ENCODE measurements around the gene CLTA. TPM values are rescaled to one million over a fixed set of nuclear protein-coding genes. Genes with fewer than 3 reads are reported as not detected.

The CLTA gene
- total RNA-seq, 2 donors from 2014 or later: 221 to 240 TPM

DNA sequence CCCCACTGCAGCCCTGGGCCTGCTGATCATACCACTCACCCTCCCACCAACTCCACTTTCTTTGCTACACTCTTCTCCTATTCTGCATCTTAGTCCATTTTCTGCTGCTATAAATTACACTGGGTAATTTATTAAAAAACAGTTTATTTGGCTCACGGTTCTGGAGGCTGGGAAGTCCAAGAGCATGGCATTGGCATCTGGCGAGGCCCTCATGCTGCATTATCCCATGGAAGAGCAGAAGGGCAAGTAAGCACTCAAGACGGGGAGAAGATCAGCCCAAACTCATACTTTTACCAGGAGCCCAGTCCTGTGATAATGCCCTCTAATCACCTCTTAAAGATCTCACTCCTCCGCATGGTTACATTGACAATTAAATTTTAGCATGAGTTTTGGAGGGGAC lies 44.8 kb upstream of the CLTA start:
- no peaks in the 10 kb centered on the region for H3K4me1 ChIP-seq (ENCODE audit: control insufficient read depth, insufficient read depth, low read length)
- no peak overlapping the region for H3K4me3 ChIP-seq (ENCODE audit: low read length)
- no peak for DNase-seq
- no peak overlapping the region for H3K27ac Mint-ChIP-seq
- H3K36me3 Mint-ChIP-seq (ENCODE audit: low read depth): peaks cover 48% of the 10 kb centered on the region
- peaks cover 18% of the 10 kb centered on the region for H3K9me3 ChIP-seq (ENCODE audit: control insufficient read depth, low read length)
- H3K36me3 ChIP-seq (ENCODE audit: control insufficient read depth, insufficient read depth, low read length): peaks cover 66% of the 10 kb centered on the region
- peaks cover 2% of the 10 kb centered on the region for H3K27me3 Mint-ChIP-seq (ENCODE audit: insufficient read depth)
- peaks cover 11% of the 10 kb centered on the region for H3K4me1 Mint-ChIP-seq
- no peak overlapping the region for H3K4me3 Mint-ChIP-seq
- WGBS, 2 experiments (ENCODE audit: insufficient coverage in 1 of 2, insufficient read length in 1 of 2): 88 to 100% methylated on average over 1 to 4 of the region's 4 CpGs
- TF ChIP-seq, protein P1, sequence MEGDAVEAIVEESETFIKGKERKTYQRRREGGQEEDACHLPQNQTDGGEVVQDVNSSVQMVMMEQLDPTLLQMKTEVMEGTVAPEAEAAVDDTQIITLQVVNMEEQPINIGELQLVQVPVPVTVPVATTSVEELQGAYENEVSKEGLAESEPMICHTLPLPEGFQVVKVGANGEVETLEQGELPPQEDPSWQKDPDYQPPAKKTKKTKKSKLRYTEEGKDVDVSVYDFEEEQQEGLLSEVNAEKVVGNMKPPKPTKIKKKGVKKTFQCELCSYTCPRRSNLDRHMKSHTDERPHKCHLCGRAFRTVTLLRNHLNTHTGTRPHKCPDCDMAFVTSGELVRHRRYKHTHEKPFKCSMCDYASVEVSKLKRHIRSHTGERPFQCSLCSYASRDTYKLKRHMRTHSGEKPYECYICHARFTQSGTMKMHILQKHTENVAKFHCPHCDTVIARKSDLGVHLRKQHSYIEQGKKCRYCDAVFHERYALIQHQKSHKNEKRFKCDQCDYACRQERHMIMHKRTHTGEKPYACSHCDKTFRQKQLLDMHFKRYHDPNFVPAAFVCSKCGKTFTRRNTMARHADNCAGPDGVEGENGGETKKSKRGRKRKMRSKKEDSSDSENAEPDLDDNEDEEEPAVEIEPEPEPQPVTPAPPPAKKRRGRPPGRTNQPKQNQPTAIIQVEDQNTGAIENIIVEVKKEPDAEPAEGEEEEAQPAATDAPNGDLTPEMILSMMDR (conservative IDR thresholded peaks at IDR 0.05): no peak
- H3K9ac ChIP-seq (ENCODE audit: extremely low read depth, low read length, poor library complexity, severe bottlenecking): no peak overlapping the region
- H3K9me3 Mint-ChIP-seq: peaks cover 12% of the 10 kb centered on the region
- no peaks in the 10 kb centered on the region for H3K27me3 ChIP-seq (ENCODE audit: control insufficient read depth, insufficient read depth, low read length, poor library complexity, severe bottlenecking)
- H3K27ac ChIP-seq (ENCODE audit: low read depth, low read length): no peak overlapping the region

- WGBS, 2 experiments (ENCODE audit: insufficient coverage in 1 of 2, insufficient read length in 1 of 2): 92 to 93% methylated on average over 8 to 10 of the region's 10 CpGs
- Mint-ChIP-seq H3K27ac (no peak overlapping the region), H3K4me3 (no peak overlapping the region)
Measured at GRCh38 chr9:36146651-36147050, 44.1 kb upstream of the CLTA start.

GRCh38 chr9:36147441-36148175 lies 43.1 kb upstream of the CLTA start:
- Mint-ChIP-seq H3K4me1 (peaks cover 1% of the 10 kb centered on the region), H3K27me3 (ENCODE audit: insufficient read depth) (peaks cover 2% of the 10 kb centered on the region), H3K4me3 (no peak overlapping the region), H3K36me3 (ENCODE audit: low read depth) (peaks cover 59% of the 10 kb centered on the region), H3K9me3 (peaks cover 12% of the 10 kb centered on the region), H3K27ac (no peak overlapping the region)
- Histone ChIP-seq H3K9me3 (ENCODE audit: control insufficient read depth, low read length) (peaks cover 18% of the 10 kb centered on the region), H3K4me1 (ENCODE audit: control insufficient read depth, insufficient read depth, low read length) (no peaks in the 10 kb centered on the region), H3K4me3 (ENCODE audit: low read length) (no peak overlapping the region), H3K27me3 (ENCODE audit: control insufficient read depth, insufficient read depth, low read length, poor library complexity, severe bottlenecking) (no peaks in the 10 kb centered on the region), H3K27ac (ENCODE audit: low read depth, low read length) (no peak overlapping the region), H3K9ac (ENCODE audit: extremely low read depth, low read length, poor library complexity, severe bottlenecking) (no peak overlapping the region), H3K36me3 (ENCODE audit: control insufficient read depth, insufficient read depth, low read length) (peaks cover 80% of the 10 kb centered on the region)
- no peak for DNase-seq
- 93 to 96% methylated on average over 9 to 14 of the region's 14 CpGs for WGBS, 2 experiments (ENCODE audit: insufficient coverage in 1 of 2, insufficient read length in 1 of 2)
- TF ChIP-seq, protein P1 (conservative IDR thresholded peaks at IDR 0.05): no peak

More at GRCh38 chr9:36146651-36147050, 44.1 kb upstream of the CLTA start:
- no peak overlapping the region for H3K4me3 ChIP-seq (ENCODE audit: low read length)
- Mint-ChIP-seq H3K4me1 (peaks cover 9% of the 10 kb centered on the region), H3K9me3 (peaks cover 12% of the 10 kb centered on the region), H3K27me3 (ENCODE audit: insufficient read depth) (peaks cover 2% of the 10 kb centered on the region), H3K36me3 (ENCODE audit: low read depth) (peaks cover 52% of the 10 kb centered on the region)
- no peak overlapping the region for H3K9ac ChIP-seq (ENCODE audit: extremely low read depth, low read length, poor library complexity, severe bottlenecking)
- no peak for DNase-seq
- peaks cover 73% of the 10 kb centered on the region for H3K36me3 ChIP-seq (ENCODE audit: control insufficient read depth, insufficient read depth, low read length)
- TF ChIP-seq, protein P1 (conservative IDR thresholded peaks at IDR 0.05): no peak
- no peaks in the 10 kb centered on the region for H3K27me3 ChIP-seq (ENCODE audit: control insufficient read depth, insufficient read depth, low read length, poor library complexity, severe bottlenecking)
- H3K27ac ChIP-seq (ENCODE audit: low read depth, low read length): no peak overlapping the region
- H3K4me1 ChIP-seq (ENCODE audit: control insufficient read depth, insufficient read depth, low read length): no peaks in the 10 kb centered on the region
- peaks cover 18% of the 10 kb centered on the region for H3K9me3 ChIP-seq (ENCODE audit: control insufficient read depth, low read length)

Measured in endodermal cell (in vitro differentiated cells).